HepG2 (cell line): ENCODE measurements around the gene RIPOR3. TPM values are rescaled to one million over a fixed set of nuclear protein-coding genes. Genes with fewer than 3 reads are reported as not detected.

Source experiments
- DPF2 ChIP-seq: sonication (generic); formaldehyde crosslinking; IDR thresholded peaks from 2 replicates; pipeline ENCODE4 v1.4.0; 2020; ENCODE audit warnings: mild to moderate bottlenecking, low read depth, missing genetic modification reagents, borderline replicate concordance
- FOXK1 ChIP-seq: sonication (generic); formaldehyde crosslinking; IDR thresholded peaks from 2 replicates; pipeline ENCODE4 v1.4.0; 2020; ENCODE audit warnings: low read depth, missing genetic modification reagents, borderline replicate concordance
- GABPB1 ChIP-seq: IDR thresholded peaks from 2 replicates; pipeline ENCODE4 v1.6.1; 2016; ENCODE audit warnings: mild to moderate bottlenecking, missing genetic modification reagents, moderate library complexity, missing compliant biosample characterization
- HNRNPH1 ChIP-seq: fragments of 200-400 bp; formaldehyde crosslinking; optimal IDR thresholded peaks from 2 replicates; pipeline ENCODE3; 2017; ENCODE audit warnings: mild to moderate bottlenecking, low read depth, low read length
- JARID2 ChIP-seq: sonication (generic); formaldehyde crosslinking; IDR thresholded peaks from 2 replicates; pipeline ENCODE4 v1.8.1; 2023; ENCODE audit warnings: missing genetic modification reagents, inconsistent platforms; ENCODE audit not compliant: insufficient replicate concordance
- KDM5A ChIP-seq: fragments of 200-600 bp; sonication (generic); IDR thresholded peaks from 2 replicates; pipeline ENCODE4 v1.7.0; 2018; ENCODE audit warnings: antibody characterized with exemption, mild to moderate bottlenecking, low read length, borderline replicate concordance
- KLF12 ChIP-seq: sonication (generic); formaldehyde crosslinking; IDR thresholded peaks from 2 replicates; pipeline ENCODE4 v1.4.0; 2020; ENCODE audit warnings: missing genetic modification reagents, borderline replicate concordance
- MXD4 ChIP-seq: IDR thresholded peaks from 2 replicates; pipeline ENCODE4 v1.6.1; 2016; ENCODE audit warnings: mild to moderate bottlenecking, missing biosample characterization, missing genetic modification reagents
- ONECUT2 ChIP-seq: sonication (generic); formaldehyde crosslinking; IDR thresholded peaks from 2 replicates; pipeline ENCODE4 v1.4.0; 2020; ENCODE audit warnings: missing genetic modification reagents
- RFX1 ChIP-seq: fragments of 450-650 bp; IDR thresholded peaks from 2 replicates; pipeline ENCODE4 v1.6.1; 2017
- SAP130 ChIP-seq: IDR thresholded peaks from 2 replicates; pipeline ENCODE4 v1.6.1; 2016; ENCODE audit warnings: low read depth
- SMYD3 ChIP-seq: sonication (generic); formaldehyde crosslinking; IDR thresholded peaks from 2 replicates; pipeline ENCODE4 v1.8.1; 2023; ENCODE audit warnings: mild to moderate bottlenecking, missing genetic modification reagents
- SNAPC2 ChIP-seq: sonication (generic); formaldehyde crosslinking; IDR thresholded peaks from 2 replicates; pipeline ENCODE4 v1.8.1; 2022; ENCODE audit warnings: mild to moderate bottlenecking, missing genetic modification reagents
- SP5 ChIP-seq: IDR thresholded peaks from 2 replicates; pipeline ENCODE4 v1.6.1; 2016; ENCODE audit warnings: low read depth, borderline replicate concordance
- ZKSCAN5 ChIP-seq: sonication (generic); formaldehyde crosslinking; IDR thresholded peaks from 2 replicates; pipeline ENCODE4 v1.5.1; 2020; ENCODE audit warnings: mild to moderate bottlenecking, missing genetic modification reagents
- ZMAT3 ChIP-seq: sonication (generic); formaldehyde crosslinking; conservative IDR thresholded peaks from 2 replicates; pipeline ENCODE4 v1.7.0; 2021; ENCODE audit warnings: missing genetic modification reagents
- ZNF256 ChIP-seq: sonication (generic); formaldehyde crosslinking; conservative IDR thresholded peaks from 2 replicates; pipeline ENCODE4 v1.4.0; 2020; ENCODE audit warnings: missing genetic modification reagents
- ZNF296 ChIP-seq: sonication (generic); formaldehyde crosslinking; conservative IDR thresholded peaks from 2 replicates; pipeline ENCODE4 v1.5.0; 2020; ENCODE audit warnings: mild to moderate bottlenecking, missing genetic modification reagents
- ZNF746 ChIP-seq: sonication (generic); formaldehyde crosslinking; IDR thresholded peaks from 2 replicates; pipeline ENCODE4 v1.8.0; 2022; ENCODE audit warnings: mild to moderate bottlenecking, missing genetic modification reagents
- ZNF879 ChIP-seq: sonication (generic); formaldehyde crosslinking; IDR thresholded peaks from 2 replicates; pipeline ENCODE4 v1.8.1; 2023; ENCODE audit warnings: missing genetic modification reagents
- polyA plus RNA-seq, 8 experiments: library from polyadenylated mRNA; depleted of rRNA in 3 of 8; stranded (reverse) in 7 of 8; unstranded in 1 of 8; fragments of >200 nt; fragmentation: Illumina TruSeq in 4 of 8; extraction: Trizol in 4 of 8; gene quantifications; 2 replicates each; pipeline versions ENCODE4 v1.2.1 to v1.2.3, GENCODE V29; 2011 to 2016; ENCODE audit warnings: low read depth in 4 of 8, missing spikeins in 1 of 8, mixed read lengths in 1 of 8; ENCODE audit not compliant: insufficient read depth in 1 of 8
- total RNA-seq, 5 experiments: library from RNA; depleted of rRNA; stranded (reverse); fragments of >200 nt; fragmentation: Illumina TruSeq; extraction: Trizol; gene quantifications; 2 replicates each; pipeline ENCODE4 v1.2.3, GENCODE V29; 2016; ENCODE audit warnings: low read depth in 1 of 5
- TF ChIP-seq, protein P1 (sequence below): sonication (generic); formaldehyde crosslinking; IDR thresholded peaks from 2 replicates; pipeline ENCODE4 v1.5.0; 2020; ENCODE audit warnings: mild to moderate bottlenecking, missing genetic modification reagents, borderline replicate concordance
- TF ChIP-seq, protein P2 (sequence below): IDR thresholded peaks from 2 replicates; pipeline ENCODE4 v1.6.1; 2016; ENCODE audit warnings: mild to moderate bottlenecking
- TF ChIP-seq, protein P3 (sequence below): IDR thresholded peaks from 2 replicates; pipeline ENCODE4 v1.6.1; 2012; ENCODE audit warnings: low read length, improper control_type of control experiment

RIPOR3 gene
- total and polyA plus RNA-seq, 2 of the 13 experiments (the other 11 are each of a cell fraction or from before 2014, with no cell fraction given) = 0.18 TPM; not detected in 1

DNA sequence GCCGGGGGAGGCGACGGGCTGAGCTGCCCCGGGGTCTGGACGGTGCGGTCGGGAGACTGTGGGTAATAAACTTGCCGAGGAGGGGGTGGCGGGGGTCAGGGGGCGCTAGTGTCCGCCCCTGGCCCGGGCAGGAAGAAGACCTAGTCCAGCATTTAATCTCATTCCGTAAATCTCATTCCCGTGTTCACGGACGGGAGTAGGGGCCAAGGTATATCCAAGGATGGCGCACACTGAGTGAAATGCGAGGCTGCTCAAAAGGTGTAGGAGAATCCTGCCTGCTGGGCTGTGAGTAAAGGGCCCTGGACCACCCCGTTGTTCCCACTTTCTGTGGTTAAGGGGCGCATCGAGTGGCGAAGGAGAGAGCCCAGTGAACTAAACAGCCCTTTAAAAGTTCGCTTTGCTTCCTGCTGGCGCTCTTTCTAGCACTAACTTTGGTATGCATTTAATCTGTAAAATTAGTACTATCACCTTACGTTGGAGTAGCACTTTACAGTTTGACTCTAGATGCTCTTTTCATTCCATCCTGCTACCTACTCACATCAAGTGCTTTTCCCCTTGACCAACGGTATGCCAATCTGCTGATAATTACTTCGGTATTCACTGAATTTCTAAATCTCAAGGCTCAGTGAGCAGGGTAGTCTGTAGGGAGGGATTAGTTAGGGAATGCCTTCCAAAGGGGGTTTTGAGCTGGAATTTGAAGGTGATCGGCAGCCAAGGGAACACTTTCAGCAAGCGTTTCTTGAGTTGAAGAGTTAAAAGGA lies 40.8 kb upstream of the RIPOR3 start (continued):
- TF ChIP-seq, protein P1, sequence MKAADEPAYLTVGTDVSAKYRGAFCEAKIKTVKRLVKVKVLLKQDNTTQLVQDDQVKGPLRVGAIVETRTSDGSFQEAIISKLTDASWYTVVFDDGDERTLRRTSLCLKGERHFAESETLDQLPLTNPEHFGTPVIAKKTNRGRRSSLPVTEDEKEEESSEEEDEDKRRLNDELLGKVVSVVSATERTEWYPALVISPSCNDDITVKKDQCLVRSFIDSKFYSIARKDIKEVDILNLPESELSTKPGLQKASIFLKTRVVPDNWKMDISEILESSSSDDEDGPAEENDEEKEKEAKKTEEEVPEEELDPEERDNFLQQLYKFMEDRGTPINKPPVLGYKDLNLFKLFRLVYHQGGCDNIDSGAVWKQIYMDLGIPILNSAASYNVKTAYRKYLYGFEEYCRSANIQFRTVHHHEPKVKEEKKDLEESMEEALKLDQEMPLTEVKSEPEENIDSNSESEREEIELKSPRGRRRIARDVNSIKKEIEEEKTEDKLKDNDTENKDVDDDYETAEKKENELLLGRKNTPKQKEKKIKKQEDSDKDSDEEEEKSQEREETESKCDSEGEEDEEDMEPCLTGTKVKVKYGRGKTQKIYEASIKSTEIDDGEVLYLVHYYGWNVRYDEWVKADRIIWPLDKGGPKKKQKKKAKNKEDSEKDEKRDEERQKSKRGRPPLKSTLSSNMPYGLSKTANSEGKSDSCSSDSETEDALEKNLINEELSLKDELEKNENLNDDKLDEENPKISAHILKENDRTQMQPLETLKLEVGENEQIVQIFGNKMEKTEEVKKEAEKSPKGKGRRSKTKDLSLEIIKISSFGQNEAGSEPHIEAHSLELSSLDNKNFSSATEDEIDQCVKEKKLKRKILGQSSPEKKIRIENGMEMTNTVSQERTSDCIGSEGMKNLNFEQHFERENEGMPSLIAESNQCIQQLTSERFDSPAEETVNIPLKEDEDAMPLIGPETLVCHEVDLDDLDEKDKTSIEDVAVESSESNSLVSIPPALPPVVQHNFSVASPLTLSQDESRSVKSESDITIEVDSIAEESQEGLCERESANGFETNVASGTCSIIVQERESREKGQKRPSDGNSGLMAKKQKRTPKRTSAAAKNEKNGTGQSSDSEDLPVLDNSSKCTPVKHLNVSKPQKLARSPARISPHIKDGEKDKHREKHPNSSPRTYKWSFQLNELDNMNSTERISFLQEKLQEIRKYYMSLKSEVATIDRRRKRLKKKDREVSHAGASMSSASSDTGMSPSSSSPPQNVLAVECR (CRISPR knock-in tag) = no peak
- no peak for TF ChIP-seq ZNF746 (CRISPR knock-in tag)
- TF ChIP-seq HNRNPH1 = no peak
- no peak for TF ChIP-seq ZKSCAN5 (CRISPR knock-in tag)
- no peak for TF ChIP-seq ZMAT3 (CRISPR knock-in tag)
- peak; percentile 36; the same call in 1 of the 2 replicates for TF ChIP-seq SAP130 (CRISPR knock-in tag)
- no peak for TF ChIP-seq MXD4 (CRISPR knock-in tag)
- TF ChIP-seq JARID2 (CRISPR knock-in tag) = no peak
- TF ChIP-seq KLF12 (CRISPR knock-in tag) = no peak
- TF ChIP-seq GABPB1 (CRISPR knock-in tag) = no peak
- TF ChIP-seq ZNF256 (CRISPR knock-in tag) = 0 out of 2 replicates have a peak, but pooled peaks have one; percentile 5
- TF ChIP-seq, protein P2, sequence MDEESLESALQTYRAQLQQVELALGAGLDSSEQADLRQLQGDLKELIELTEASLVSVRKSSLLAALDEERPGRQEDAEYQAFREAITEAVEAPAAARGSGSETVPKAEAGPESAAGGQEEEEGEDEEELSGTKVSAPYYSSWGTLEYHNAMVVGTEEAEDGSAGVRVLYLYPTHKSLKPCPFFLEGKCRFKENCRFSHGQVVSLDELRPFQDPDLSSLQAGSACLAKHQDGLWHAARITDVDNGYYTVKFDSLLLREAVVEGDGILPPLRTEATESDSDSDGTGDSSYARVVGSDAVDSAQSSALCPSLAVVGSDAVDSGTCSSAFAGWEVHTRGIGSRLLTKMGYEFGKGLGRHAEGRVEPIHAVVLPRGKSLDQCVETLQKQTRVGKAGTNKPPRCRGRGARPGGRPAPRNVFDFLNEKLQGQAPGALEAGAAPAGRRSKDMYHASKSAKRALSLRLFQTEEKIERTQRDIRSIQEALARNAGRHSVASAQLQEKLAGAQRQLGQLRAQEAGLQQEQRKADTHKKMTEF (CRISPR knock-in tag) = no peak
- TF ChIP-seq SMYD3 = no peak
- no peak; the same call in 1 of the 2 replicates for TF ChIP-seq FOXK1
- no peak for TF ChIP-seq ONECUT2 (CRISPR knock-in tag)
- no peak for TF ChIP-seq RFX1
- no peak for TF ChIP-seq DPF2 (CRISPR knock-in tag)
- TF ChIP-seq SNAPC2 = no peak
- TF ChIP-seq SP5 (CRISPR knock-in tag) = no peak
- no peak for TF ChIP-seq KDM5A
- no peak for TF ChIP-seq ZNF296
- TF ChIP-seq, protein P3, sequence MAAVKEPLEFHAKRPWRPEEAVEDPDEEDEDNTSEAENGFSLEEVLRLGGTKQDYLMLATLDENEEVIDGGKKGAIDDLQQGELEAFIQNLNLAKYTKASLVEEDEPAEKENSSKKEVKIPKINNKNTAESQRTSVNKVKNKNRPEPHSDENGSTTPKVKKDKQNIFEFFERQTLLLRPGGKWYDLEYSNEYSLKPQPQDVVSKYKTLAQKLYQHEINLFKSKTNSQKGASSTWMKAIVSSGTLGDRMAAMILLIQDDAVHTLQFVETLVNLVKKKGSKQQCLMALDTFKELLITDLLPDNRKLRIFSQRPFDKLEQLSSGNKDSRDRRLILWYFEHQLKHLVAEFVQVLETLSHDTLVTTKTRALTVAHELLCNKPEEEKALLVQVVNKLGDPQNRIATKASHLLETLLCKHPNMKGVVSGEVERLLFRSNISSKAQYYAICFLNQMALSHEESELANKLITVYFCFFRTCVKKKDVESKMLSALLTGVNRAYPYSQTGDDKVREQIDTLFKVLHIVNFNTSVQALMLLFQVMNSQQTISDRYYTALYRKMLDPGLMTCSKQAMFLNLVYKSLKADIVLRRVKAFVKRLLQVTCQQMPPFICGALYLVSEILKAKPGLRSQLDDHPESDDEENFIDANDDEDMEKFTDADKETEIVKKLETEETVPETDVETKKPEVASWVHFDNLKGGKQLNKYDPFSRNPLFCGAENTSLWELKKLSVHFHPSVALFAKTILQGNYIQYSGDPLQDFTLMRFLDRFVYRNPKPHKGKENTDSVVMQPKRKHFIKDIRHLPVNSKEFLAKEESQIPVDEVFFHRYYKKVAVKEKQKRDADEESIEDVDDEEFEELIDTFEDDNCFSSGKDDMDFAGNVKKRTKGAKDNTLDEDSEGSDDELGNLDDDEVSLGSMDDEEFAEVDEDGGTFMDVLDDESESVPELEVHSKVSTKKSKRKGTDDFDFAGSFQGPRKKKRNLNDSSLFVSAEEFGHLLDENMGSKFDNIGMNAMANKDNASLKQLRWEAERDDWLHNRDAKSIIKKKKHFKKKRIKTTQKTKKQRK = no peak
- no peak; the same call in 1 of the 2 replicates for TF ChIP-seq ZNF879
